Measurements from ENCODE around the gene NDUFS5. TPM values are rescaled to one million over a fixed set of nuclear protein-coding genes. Genes with fewer than 3 reads are reported as not detected.

NDUFS5 gene
- total and polyA plus RNA-seq, 10 of the 15 experiments (the other 5 are each of a cell fraction or from before 2014, with no cell fraction given) = 240 to 1,578 (median 831) TPM

DNA sequence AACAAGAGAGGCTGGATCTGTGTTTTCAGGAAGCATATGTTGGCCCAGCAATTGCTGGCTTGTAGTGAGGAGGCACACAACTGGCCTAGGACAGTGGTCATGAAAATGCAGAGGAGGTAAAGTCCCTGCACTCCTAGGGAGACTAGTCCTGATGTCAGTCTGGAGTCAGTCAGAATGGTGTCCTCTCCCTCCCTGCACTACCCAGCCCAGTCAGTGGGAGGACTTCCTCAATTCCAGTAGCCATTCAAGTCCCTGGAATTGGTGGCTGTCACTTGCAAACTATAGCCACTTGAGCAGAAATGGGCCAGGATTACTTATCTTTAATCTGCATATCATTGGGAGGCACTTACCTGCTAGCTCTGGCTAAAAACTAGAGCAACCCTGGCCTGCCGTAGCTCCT lies 18.6 kb downstream of the NDUFS5 start (continued):
- TF ChIP-seq, protein P1, sequence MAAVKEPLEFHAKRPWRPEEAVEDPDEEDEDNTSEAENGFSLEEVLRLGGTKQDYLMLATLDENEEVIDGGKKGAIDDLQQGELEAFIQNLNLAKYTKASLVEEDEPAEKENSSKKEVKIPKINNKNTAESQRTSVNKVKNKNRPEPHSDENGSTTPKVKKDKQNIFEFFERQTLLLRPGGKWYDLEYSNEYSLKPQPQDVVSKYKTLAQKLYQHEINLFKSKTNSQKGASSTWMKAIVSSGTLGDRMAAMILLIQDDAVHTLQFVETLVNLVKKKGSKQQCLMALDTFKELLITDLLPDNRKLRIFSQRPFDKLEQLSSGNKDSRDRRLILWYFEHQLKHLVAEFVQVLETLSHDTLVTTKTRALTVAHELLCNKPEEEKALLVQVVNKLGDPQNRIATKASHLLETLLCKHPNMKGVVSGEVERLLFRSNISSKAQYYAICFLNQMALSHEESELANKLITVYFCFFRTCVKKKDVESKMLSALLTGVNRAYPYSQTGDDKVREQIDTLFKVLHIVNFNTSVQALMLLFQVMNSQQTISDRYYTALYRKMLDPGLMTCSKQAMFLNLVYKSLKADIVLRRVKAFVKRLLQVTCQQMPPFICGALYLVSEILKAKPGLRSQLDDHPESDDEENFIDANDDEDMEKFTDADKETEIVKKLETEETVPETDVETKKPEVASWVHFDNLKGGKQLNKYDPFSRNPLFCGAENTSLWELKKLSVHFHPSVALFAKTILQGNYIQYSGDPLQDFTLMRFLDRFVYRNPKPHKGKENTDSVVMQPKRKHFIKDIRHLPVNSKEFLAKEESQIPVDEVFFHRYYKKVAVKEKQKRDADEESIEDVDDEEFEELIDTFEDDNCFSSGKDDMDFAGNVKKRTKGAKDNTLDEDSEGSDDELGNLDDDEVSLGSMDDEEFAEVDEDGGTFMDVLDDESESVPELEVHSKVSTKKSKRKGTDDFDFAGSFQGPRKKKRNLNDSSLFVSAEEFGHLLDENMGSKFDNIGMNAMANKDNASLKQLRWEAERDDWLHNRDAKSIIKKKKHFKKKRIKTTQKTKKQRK (IDR thresholded peaks at IDR 0.05; ENCODE audit: low read depth, low read length) = no peak
- no peak for TF ChIP-seq SREBF1 (IDR thresholded peaks at IDR 0.05; ENCODE audit: low read length)
- TF ChIP-seq SMC3 (IDR thresholded peaks at IDR 0.05; ENCODE audit: borderline replicate concordance, low read length) = no peak
- no peak for TF ChIP-seq NBN (IDR thresholded peaks at IDR 0.05)

DNA sequence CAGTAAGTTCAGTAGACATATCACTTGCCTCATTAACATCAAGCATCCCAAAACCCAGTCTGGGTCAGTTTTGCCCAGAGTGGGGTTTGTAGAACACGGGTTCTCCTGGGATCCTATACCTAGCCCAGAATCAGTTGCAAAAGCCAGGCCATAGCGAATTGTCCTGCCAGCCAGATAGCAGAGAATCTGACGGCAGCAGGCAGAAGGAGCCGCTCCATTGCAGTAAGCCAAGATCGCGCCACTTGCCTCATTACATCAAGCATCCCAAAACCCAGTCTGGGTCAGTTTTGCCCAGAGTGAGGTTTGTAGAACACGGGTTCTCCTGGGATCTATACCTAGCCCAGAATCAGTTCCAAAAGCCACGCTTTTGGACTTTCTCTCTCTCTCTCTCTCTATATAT lies 19.1 kb downstream of the NDUFS5 start:
- BruUV-seq (replicated peaks) = no TSS peak
- in situ Hi-C loops (cut with MboI) (no loop called here), intact Hi-C loops (cut with micrococcal nuclease; ENCODE audit: unreplicated experiment) (no loop called here)
- ChIA-PET RAD21 (ENCODE audit: unreplicated experiment) (no interaction called here), POLR2A (no interaction called here), CTCF (no interaction called here), SMC1A (ENCODE audit: uncharacterized antibody, unreplicated experiment) (no interaction called here)
- Histone ChIP-seq H3K4me3 (no peak overlapping the region), H3K27ac (ENCODE audit: control insufficient read depth, insufficient read depth) (no peak overlapping the region), H3K27me3 (replicated peaks in 1 of 2; ENCODE audit: control insufficient read depth in 2 of 2, insufficient read depth in 2 of 2, low read length in 1 of 2) (no peaks in the 10 kb centered on the region), H3K9ac (ENCODE audit: control insufficient read depth, insufficient read depth, low read length) (no peak overlapping the region), H3K36me3 (ENCODE audit: control insufficient read depth in 2 of 2, insufficient read depth in 2 of 2, low read length in 1 of 2) (no peaks in the 10 kb centered on the region; a peak in 1 of 4 replicates), H3K9me3 (replicated peaks; ENCODE audit: control insufficient read depth, insufficient read depth, low read length) (no peaks in the 10 kb centered on the region), H3K4me1 (ENCODE audit: control insufficient read depth, insufficient read depth, low read length) (peaks cover 13% of the 10 kb centered on the region), H3K79me2 (ENCODE audit: control insufficient read depth, insufficient read depth, low read length) (no peaks in the 10 kb centered on the region), H4K20me1 (ENCODE audit: control insufficient read depth, insufficient read depth) (no peaks in the 10 kb centered on the region), H2AFZ (ENCODE audit: control insufficient read depth, low read depth, low read length) (no peak overlapping the region), H3K4me2 (ENCODE audit: control insufficient read depth, insufficient read depth) (no peak overlapping the region)
- FAIRE-seq (no peak), ATAC-seq (no peak), DNase-seq (ENCODE audit: low read depth, low spot score) (no peak)
- WGBS (ENCODE audit: insufficient coverage, insufficient replicate concordance, low lambda C conversion rate, missing lambda C conversion rate) = over 99% methylated on average over 8 of the region's 8 CpGs
- TF ChIP-seq GATAD2B (conservative IDR thresholded peaks at IDR 0.05; ENCODE audit: low read depth) (no peak), YBX1 (IDR thresholded peaks at IDR 0.05) (no peak)
